Fibroblast of lung (primary cell): Measurements from ENCODE around the gene ZNF593OS. TPM values are rescaled to one million over a fixed set of nuclear protein-coding genes. Genes with fewer than 3 reads are reported as not detected.

Experiments
- DNase-seq, 2 donors: peaks; one replicate each; pipeline versions ENCODE4 v3.0.0 to v3.0.0-alpha.2; 2010; ENCODE audit warnings: low read depth in 2 of 2
- H2AFZ ChIP-seq: 2 replicates; pipeline ENCODE4 v1.5.1; 2012; ENCODE audit warnings: low read length, control low read depth, inconsistent platforms
- H3K27ac ChIP-seq: 2 replicates; pipeline ENCODE4 v1.5.1; 2011; ENCODE audit warnings: low read length, control low read depth; ENCODE audit not compliant: insufficient read depth
- H3K27me3 ChIP-seq: 2 replicates; pipeline ENCODE4 v1.5.1; 2011; ENCODE audit warnings: mild to moderate bottlenecking, low read length; ENCODE audit not compliant: control insufficient read depth, insufficient read depth
- H3K36me3 ChIP-seq: 2 replicates; pipeline ENCODE4 v1.5.1; 2011; ENCODE audit warnings: low read length; ENCODE audit not compliant: control insufficient read depth, insufficient read depth
- H3K4me1 ChIP-seq: 2 replicates; pipeline ENCODE4 v1.5.1; 2011; ENCODE audit warnings: low read length; ENCODE audit not compliant: control insufficient read depth, insufficient read depth; ENCODE audit errors: extremely low read depth
- H3K4me2 ChIP-seq: 2 replicates; pipeline ENCODE4 v1.5.1; 2011; ENCODE audit warnings: low read length, control low read depth; ENCODE audit not compliant: insufficient read depth; ENCODE audit errors: extremely low read depth
- H3K4me3 ChIP-seq, 4 experiments: fragments of 200-600 bp in 1 of 4; sonication (generic) in 1 of 4; replicated peaks in 1 of 4; 2 replicates each; pipeline ENCODE4 v1.5.1; 2011 to 2016; ENCODE audit warnings: low read length in 4 of 4, low read depth in 3 of 4, mild to moderate bottlenecking in 3 of 4, control low read depth in 2 of 4, inconsistent platforms in 1 of 4, mixed read lengths in 1 of 4; ENCODE audit not compliant: insufficient read depth in 1 of 4; ENCODE audit errors: control extremely low read depth in 1 of 4
- H3K79me2 ChIP-seq: 2 replicates; pipeline ENCODE4 v1.5.1; 2012; ENCODE audit warnings: mild to moderate bottlenecking, low read length, inconsistent platforms; ENCODE audit not compliant: control insufficient read depth, insufficient read depth
- H3K9ac ChIP-seq: 2 replicates; pipeline ENCODE4 v1.5.1; 2011; ENCODE audit warnings: mild to moderate bottlenecking, low read length, control low read depth; ENCODE audit not compliant: insufficient read depth
- H3K9me3 ChIP-seq: 2 replicates; pipeline ENCODE4 v1.5.1; 2012; ENCODE audit warnings: low read depth, low read length; ENCODE audit not compliant: control insufficient read depth, insufficient read depth
- H4K20me1 ChIP-seq: 2 replicates; pipeline ENCODE4 v1.5.1; 2011; ENCODE audit warnings: low read length; ENCODE audit not compliant: control insufficient read depth, insufficient read depth; ENCODE audit errors: extremely low read depth
- EZH2 ChIP-seq: IDR thresholded peaks from 2 replicates; pipeline ENCODE4 v1.5.1; 2012; ENCODE audit warnings: low read length, control low read depth, mild to moderate bottlenecking; ENCODE audit errors: missing control alignments
- polyA plus RNA-seq, 2 donors: library from polyadenylated mRNA; depleted of rRNA in 1 of 2; stranded (reverse) in 1 of 2; unstranded in 1 of 2; fragments of >200 nt; gene quantifications; 2 replicates each; pipeline ENCODE4 v1.2.1, GENCODE V29; 2011 to 2012; ENCODE audit warnings: missing spikeins in 1 of 2
- total RNA-seq: library from RNA; depleted of rRNA; stranded (reverse); fragments of >200 nt; gene quantifications from 2 replicates; pipeline ENCODE4 v1.2.1, GENCODE V29; 2014
- TF ChIP-seq, protein P1 (sequence below), 2 donors: IDR thresholded peaks in 1 of 2; conservative IDR thresholded peaks in 1 of 2; 1 replicate in 1 of 2; 2 replicates in 1 of 2; pipeline ENCODE4 v1.5.1; 2011 to 2012; ENCODE audit warnings: low read length in 2 of 2, control low read depth in 1 of 2, inconsistent platforms in 1 of 2, low read depth in 1 of 2, mild to moderate bottlenecking in 1 of 2

The ZNF593OS gene
- total and polyA plus RNA-seq, 2 donors (not counting 1 experiment from before 2014, with no cell fraction given): not detected

DNA sequence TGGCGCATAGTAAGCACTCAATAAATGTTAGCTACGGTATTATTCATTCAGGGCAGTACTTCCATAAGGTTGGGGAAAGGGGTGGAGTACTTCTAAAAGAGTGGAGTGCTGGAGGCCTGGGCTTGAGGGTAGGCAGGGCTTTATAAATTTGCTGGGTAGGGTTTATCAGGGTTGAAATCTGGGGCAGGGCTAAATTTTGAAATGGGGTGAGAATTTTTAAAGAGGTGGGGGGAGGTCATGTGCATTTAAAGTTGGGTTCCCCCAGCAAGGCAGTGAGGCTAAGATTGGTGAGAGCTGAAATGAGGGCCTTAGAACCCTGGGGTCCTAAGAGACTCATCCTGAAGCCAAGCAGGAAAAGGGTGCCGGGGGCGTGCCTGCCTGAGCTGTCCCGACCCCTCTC is 28.8 kb upstream of the ZNF593OS start:
- Histone ChIP-seq H3K4me2 (no peak overlapping the region), H4K20me1 (no peaks in the 10 kb centered on the region), H3K79me2 (no peaks in the 10 kb centered on the region), H3K27ac (no peak overlapping the region), H3K4me3 (no peak overlapping the region), H2AFZ (no peak overlapping the region), H3K27me3 (peaks cover 8% of the 10 kb centered on the region), H3K9ac (no peak overlapping the region), H3K4me1 (no peaks in the 10 kb centered on the region), H3K9me3 (no peaks in the 10 kb centered on the region), H3K36me3 (no peaks in the 10 kb centered on the region)
- TF ChIP-seq, protein P1, sequence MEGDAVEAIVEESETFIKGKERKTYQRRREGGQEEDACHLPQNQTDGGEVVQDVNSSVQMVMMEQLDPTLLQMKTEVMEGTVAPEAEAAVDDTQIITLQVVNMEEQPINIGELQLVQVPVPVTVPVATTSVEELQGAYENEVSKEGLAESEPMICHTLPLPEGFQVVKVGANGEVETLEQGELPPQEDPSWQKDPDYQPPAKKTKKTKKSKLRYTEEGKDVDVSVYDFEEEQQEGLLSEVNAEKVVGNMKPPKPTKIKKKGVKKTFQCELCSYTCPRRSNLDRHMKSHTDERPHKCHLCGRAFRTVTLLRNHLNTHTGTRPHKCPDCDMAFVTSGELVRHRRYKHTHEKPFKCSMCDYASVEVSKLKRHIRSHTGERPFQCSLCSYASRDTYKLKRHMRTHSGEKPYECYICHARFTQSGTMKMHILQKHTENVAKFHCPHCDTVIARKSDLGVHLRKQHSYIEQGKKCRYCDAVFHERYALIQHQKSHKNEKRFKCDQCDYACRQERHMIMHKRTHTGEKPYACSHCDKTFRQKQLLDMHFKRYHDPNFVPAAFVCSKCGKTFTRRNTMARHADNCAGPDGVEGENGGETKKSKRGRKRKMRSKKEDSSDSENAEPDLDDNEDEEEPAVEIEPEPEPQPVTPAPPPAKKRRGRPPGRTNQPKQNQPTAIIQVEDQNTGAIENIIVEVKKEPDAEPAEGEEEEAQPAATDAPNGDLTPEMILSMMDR (conservative IDR thresholded peaks at IDR 0.05 in 1 of 2, IDR thresholded peaks at IDR 0.05 in 1 of 2; ENCODE audit: low read depth in 1 of 2, low read length in 2 of 2): no peak
- TF ChIP-seq EZH2: no peak
- no peak for DNase-seq

DNA sequence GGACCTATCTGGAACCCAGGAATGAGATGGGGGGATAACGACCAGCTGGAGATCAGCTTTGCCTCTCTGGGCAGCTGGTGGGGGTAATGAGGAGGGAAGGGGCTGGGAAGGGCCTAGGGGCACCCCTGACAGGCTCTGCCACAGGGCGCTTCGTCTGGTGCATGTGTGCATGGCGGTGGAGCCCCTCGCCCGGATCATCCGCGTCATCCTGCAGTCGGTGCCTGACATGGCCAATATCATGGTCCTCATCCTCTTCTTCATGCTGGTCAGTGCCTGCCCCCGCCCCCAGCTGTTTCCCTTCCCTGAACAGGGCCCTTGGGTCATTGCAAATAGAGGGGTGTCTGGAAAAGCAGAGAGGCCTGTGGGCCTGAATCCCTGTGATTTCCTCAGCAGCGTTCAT is 26.2 kb upstream of the ZNF593OS start:
- no peak for DNase-seq
- H3K27ac ChIP-seq: no peak overlapping the region
- H2AFZ ChIP-seq: no peak overlapping the region
- H4K20me1 ChIP-seq: no peaks in the 10 kb centered on the region
- no peak overlapping the region for H3K4me2 ChIP-seq
- H3K9me3 ChIP-seq: no peaks in the 10 kb centered on the region
- H3K79me2 ChIP-seq: no peaks in the 10 kb centered on the region
- H3K36me3 ChIP-seq: no peaks in the 10 kb centered on the region
- H3K9ac ChIP-seq: no peak overlapping the region
- peaks cover 10% of the 10 kb centered on the region for H3K27me3 ChIP-seq
- H3K4me1 ChIP-seq: no peaks in the 10 kb centered on the region
- H3K4me3 ChIP-seq: no peak overlapping the region
- no peak for TF ChIP-seq EZH2
- TF ChIP-seq, protein P1 (conservative IDR thresholded peaks at IDR 0.05 in 1 of 2, IDR thresholded peaks at IDR 0.05 in 1 of 2; ENCODE audit: low read depth in 1 of 2, low read length in 2 of 2): no peak

DNA sequence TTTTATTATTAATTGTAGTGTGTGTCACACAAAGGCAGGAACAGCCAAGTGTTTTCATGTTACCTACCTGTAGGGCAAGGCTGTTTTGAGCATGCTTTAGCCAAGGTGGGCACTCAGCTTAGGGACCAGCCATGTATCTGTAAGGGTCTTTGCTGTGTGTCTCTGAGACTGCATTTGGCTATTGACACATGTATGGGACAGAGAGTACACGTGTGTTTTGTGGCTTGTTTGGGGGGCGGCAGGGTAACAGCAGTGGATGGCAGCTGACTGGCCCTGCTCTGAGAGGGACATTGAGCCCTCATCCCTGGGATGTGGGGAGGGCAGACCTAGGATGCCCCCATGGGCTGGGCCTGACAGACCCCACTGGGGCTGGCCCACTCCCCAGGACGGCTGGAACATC is 25.7 kb upstream of the ZNF593OS start:
- H3K27me3 ChIP-seq: peaks cover 10% of the 10 kb centered on the region
- H3K27ac ChIP-seq: no peak overlapping the region
- no peak for DNase-seq
- H3K9me3 ChIP-seq: no peaks in the 10 kb centered on the region
- H3K36me3 ChIP-seq: no peaks in the 10 kb centered on the region
- no peak for TF ChIP-seq EZH2
- TF ChIP-seq, protein P1 (conservative IDR thresholded peaks at IDR 0.05 in 1 of 2, IDR thresholded peaks at IDR 0.05 in 1 of 2; ENCODE audit: low read depth in 1 of 2, low read length in 2 of 2): no peak
- no peaks in the 10 kb centered on the region for H3K4me1 ChIP-seq
- H4K20me1 ChIP-seq: no peaks in the 10 kb centered on the region
- no peak overlapping the region for H3K9ac ChIP-seq
- H3K4me2 ChIP-seq: no peak overlapping the region
- H2AFZ ChIP-seq: no peak overlapping the region
- H3K4me3 ChIP-seq: no peak overlapping the region
- no peaks in the 10 kb centered on the region for H3K79me2 ChIP-seq
